B cell (primary cell): ENCODE data around the gene IL2. TPM values are rescaled to one million over a fixed set of nuclear protein-coding genes. Genes with fewer than 3 reads are reported as not detected.

ENCODE experiments used
- ATAC-seq: fragments of 200-7000 bp; cut with Tn5 transposase; one replicate; pipeline ENCODE4 v1.10.0; 2021; ENCODE audit warnings: low read depth, mild to moderate bottlenecking, moderate number of reproducible peaks, moderate library complexity
- CTCF ChIA-PET: fragments of 350-600 bp; sonication (Branson Sonifier 250); formaldehyde crosslinking; loops from one replicate; lab custom pipeline; 2021; ENCODE audit warnings: antibody characterized with exemption, inconsistent platforms; lab: Charles Lee
- POLR2A ChIA-PET: fragments of 350-600 bp; sonication (Branson Sonifier 250); formaldehyde crosslinking; loops from one replicate; lab custom pipeline; 2021; ENCODE audit warnings: antibody characterized with exemption; lab: Charles Lee
- DNase-seq: peaks from one replicate; pipeline ENCODE4 v3.0.0; 2013
- H2AFZ ChIP-seq: 2 replicates; pipeline ENCODE4 v1.6.1; 2012; ENCODE audit warnings: mild to moderate bottlenecking, low read depth, low read length; ENCODE audit not compliant: insufficient read depth, poor library complexity, severe bottlenecking
- H3K27ac ChIP-seq, 2 donors: 1 replicate in 1 of 2; 2 replicates in 1 of 2; pipeline ENCODE4 v1.5.1; 2012 to 2013; ENCODE audit warnings: low read length in 2 of 2, mild to moderate bottlenecking in 2 of 2, moderate library complexity in 1 of 2
- H3K27me3 ChIP-seq, 4 experiments: fragments of 200-600 bp in 1 of 4; sonication (generic) in 1 of 4; replicated peaks in 1 of 4; 1 replicate in 2 of 4; 2 replicates in 2 of 4; pipeline versions ENCODE4 v1.6.1 to v1.7.0; 2013 to 2016; ENCODE audit warnings: low read length in 3 of 4, mild to moderate bottlenecking in 2 of 4, mixed read lengths in 1 of 4, moderate library complexity in 1 of 4; ENCODE audit not compliant: insufficient read depth in 4 of 4, control insufficient read depth in 3 of 4; ENCODE audit errors: control extremely low read depth in 1 of 4
- H3K36me3 ChIP-seq, 2 experiments: replicated peaks in 1 of 2; 1 replicate in 1 of 2; 2 replicates in 1 of 2; pipeline versions ENCODE4 v1.6.1 to v1.7.1; 2013; ENCODE audit warnings: low read length in 1 of 2; ENCODE audit not compliant: insufficient read depth in 2 of 2, control insufficient read depth in 1 of 2; ENCODE audit errors: control extremely low read depth in 1 of 2, extremely low read depth in 1 of 2
- H3K4me1 ChIP-seq, 2 donors: fragments of 200-600 bp in 1 of 2; sonication (generic) in 1 of 2; 1 replicate in 1 of 2; 2 replicates in 1 of 2; pipeline versions ENCODE4 v1.5.1 to v1.6.1; 2013 to 2017; ENCODE audit warnings: low read length in 2 of 2; ENCODE audit not compliant: control insufficient read depth in 2 of 2, insufficient read depth in 2 of 2
- H3K4me2 ChIP-seq: replicated peaks from 2 replicates; pipeline ENCODE3; 2012; ENCODE audit warnings: mild to moderate bottlenecking, low read depth, low read length; ENCODE audit not compliant: poor library complexity, severe bottlenecking
- H3K4me3 ChIP-seq, 5 experiments: fragments of 200-600 bp in 1 of 5; sonication (generic) in 1 of 5; 1 replicate in 3 of 5; 2 replicates in 2 of 5; pipeline versions ENCODE4 v1.5.1 to v1.7.0; 2011 to 2016; ENCODE audit warnings: low read length in 4 of 5, mild to moderate bottlenecking in 4 of 5, low read depth in 2 of 5, control low read depth in 1 of 5, moderate library complexity in 1 of 5; ENCODE audit not compliant: insufficient read depth in 1 of 5; ENCODE audit errors: control extremely low read depth in 1 of 5, extremely low read depth in 1 of 5
- H3K79me2 ChIP-seq: fragments of 200-600 bp; sonication (generic); one replicate; pipeline ENCODE4 v1.6.0; 2016; ENCODE audit warnings: low read length; ENCODE audit not compliant: control insufficient read depth, insufficient read depth
- H3K9ac ChIP-seq: fragments of 200-600 bp; sonication (generic); 2 replicates; pipeline ENCODE4 v1.6.1; 2017; ENCODE audit warnings: mild to moderate bottlenecking, low read length, moderate library complexity
- H3K9me3 ChIP-seq, 3 donors: one replicate each; pipeline versions ENCODE4 v1.6.1 to v1.7.1; 2013; ENCODE audit warnings: low read length in 2 of 3; ENCODE audit not compliant: control insufficient read depth in 2 of 3, insufficient read depth in 1 of 3; ENCODE audit errors: control extremely low read depth in 1 of 3
- H4K20me1 ChIP-seq: 2 replicates; pipeline ENCODE4 v1.6.0; 2012; ENCODE audit warnings: mild to moderate bottlenecking, low read length; ENCODE audit not compliant: insufficient read depth, control insufficient read depth, poor library complexity, severe bottlenecking
- H3K27ac Mint-ChIP-seq: one replicate; pipeline ENCODE4 v1.8.0; 2021; ENCODE audit warnings: mixed read lengths
- H3K27me3 Mint-ChIP-seq: one replicate; pipeline ENCODE4 v1.8.0; 2021; ENCODE audit warnings: mixed read lengths
- H3K4me1 Mint-ChIP-seq: one replicate; pipeline ENCODE4 v1.8.0; 2021; ENCODE audit warnings: mixed read lengths
- H3K4me3 Mint-ChIP-seq: one replicate; pipeline ENCODE4 v1.8.0; 2021; ENCODE audit warnings: mixed read lengths
- H3K9me3 Mint-ChIP-seq: one replicate; pipeline ENCODE4 v1.8.0; 2022; ENCODE audit warnings: mixed read lengths; ENCODE audit not compliant: insufficient read depth
- EZH2 ChIP-seq: IDR thresholded peaks from 2 replicates; pipeline ENCODE4 v1.6.1; 2012; ENCODE audit warnings: borderline replicate concordance, low read depth, mild to moderate bottlenecking, moderate library complexity, low read length; ENCODE audit not compliant: insufficient read depth, poor library complexity, severe bottlenecking
- WGBS: methylation state at CpG from one replicate; pipeline ENCODE4 v1.1.5; 2013; ENCODE audit warnings: missing lambda C conversion rate; ENCODE audit not compliant: insufficient coverage; 5-methylcytosine and 5-hydroxymethylcytosine counted together
- intact Hi-C: fragments of 100-400 bp; cut with micrococcal nuclease; formaldehyde crosslinking; loops from one replicate; pipeline ENCODE4 v1.10.0; 2022
- polyA minus RNA-seq: library from RNA; depleted of rRNA, polyadenylated mRNA; stranded (reverse); fragments of >200 nt; gene quantifications from 2 replicates; pipeline ENCODE4 v1.2.3, GENCODE V29; 2012
- polyA plus RNA-seq: library from polyadenylated mRNA; depleted of rRNA; stranded (reverse); fragments of >200 nt; gene quantifications from 2 replicates; pipeline ENCODE4 v1.2.3, GENCODE V29; 2012
- total RNA-seq, 2 donors: library from RNA; stranded (reverse); fragments of 120-200 nt in 1 of 2; gene quantifications; 1 replicate in 1 of 2; 2 replicates in 1 of 2; pipeline versions ENCODE4 v1.2.3 to v1.2.4, GENCODE V29; 2013 to 2022
- TF ChIP-seq, protein P1 (sequence below): fragments of 200-600 bp; IDR thresholded peaks from one replicate; pipeline ENCODE4 v1.8.0; 2022; ENCODE audit warnings: antibody characterized with exemption, mild to moderate bottlenecking

Gene IL2
- total RNA-seq (not detected in 2 replicates), polyA plus RNA-seq (not detected in 2 replicates), polyA minus RNA-seq (not detected in 2 replicates)
- not detected for total RNA-seq (2013)

DNA sequence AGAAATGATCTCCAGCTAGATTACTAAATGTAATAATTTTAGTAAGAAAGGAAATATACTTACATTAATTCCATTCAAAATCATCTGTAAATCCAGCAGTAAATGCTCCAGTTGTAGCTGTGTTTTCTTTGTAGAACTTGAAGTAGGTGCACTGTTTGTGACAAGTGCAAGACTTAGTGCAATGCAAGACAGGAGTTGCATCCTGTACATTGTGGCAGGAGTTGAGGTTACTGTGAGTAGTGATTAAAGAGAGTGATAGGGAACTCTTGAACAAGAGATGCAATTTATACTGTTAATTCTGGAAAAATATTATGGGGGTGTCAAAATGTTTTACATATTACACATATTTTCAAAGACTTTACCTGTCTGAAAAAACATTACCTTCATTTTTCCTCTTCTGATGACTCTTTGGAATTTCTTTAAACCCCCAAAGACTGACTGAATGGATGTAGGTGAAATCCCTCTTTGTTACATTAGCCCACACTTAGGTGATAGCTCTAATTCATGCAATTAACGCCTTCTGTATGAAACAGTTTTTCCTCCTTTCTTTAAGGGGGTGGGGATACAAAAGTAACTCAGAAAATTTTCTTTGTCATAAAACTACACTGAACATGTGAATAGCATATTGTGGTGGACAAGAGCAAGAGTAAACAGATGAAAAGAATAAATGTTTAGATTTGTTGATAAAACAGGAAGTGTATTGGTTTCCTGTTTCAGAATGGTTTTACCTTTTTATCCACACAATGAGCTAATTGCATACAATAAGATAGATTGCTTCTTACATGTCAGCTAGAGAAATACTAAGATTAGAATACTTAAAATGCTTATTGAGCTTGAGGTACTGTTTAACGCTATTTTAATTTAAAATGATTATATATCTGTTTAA is at the start of gene IL2:
TSS of gene IL2 (minus strand) at position 495 of the 886 bp plus-strand sequence. CDS start at position 210, 285 bp downstream.
- ATAC-seq (no peak), DNase-seq (no peak)
- no CpG with 5 or more reads among the region's 2 CpGs for WGBS
- H3K27me3 ChIP-seq: no peaks in the 10 kb centered on the region
- peaks cover 27% of the 10 kb centered on the region for H3K4me1 Mint-ChIP-seq
- H3K4me3 Mint-ChIP-seq: no peak within 1 kb of the TSS
- H3K9ac ChIP-seq: no peak within 1 kb of the TSS
- no peaks in the 10 kb centered on the region for H3K27me3 Mint-ChIP-seq
- no peaks in the 10 kb centered on the region for H3K79me2 ChIP-seq
- no peaks in the 10 kb centered on the region for H3K9me3 ChIP-seq
- H3K36me3 ChIP-seq: no peaks in the 10 kb centered on the region
- H4K20me1 ChIP-seq: no peaks in the 10 kb centered on the region
- no peak within 1 kb of the TSS for H3K4me2 ChIP-seq
- CTCF ChIA-PET: no interaction called here
- H3K4me3 ChIP-seq: no peak within 1 kb of the TSS
- H3K9me3 Mint-ChIP-seq: no peaks in the 10 kb centered on the region
- H3K4me1 ChIP-seq: peaks cover 0 to 6% of the 10 kb centered on the region in 2 donors
- no peak within 1 kb of the TSS for H2AFZ ChIP-seq
- TF ChIP-seq, protein P1, sequence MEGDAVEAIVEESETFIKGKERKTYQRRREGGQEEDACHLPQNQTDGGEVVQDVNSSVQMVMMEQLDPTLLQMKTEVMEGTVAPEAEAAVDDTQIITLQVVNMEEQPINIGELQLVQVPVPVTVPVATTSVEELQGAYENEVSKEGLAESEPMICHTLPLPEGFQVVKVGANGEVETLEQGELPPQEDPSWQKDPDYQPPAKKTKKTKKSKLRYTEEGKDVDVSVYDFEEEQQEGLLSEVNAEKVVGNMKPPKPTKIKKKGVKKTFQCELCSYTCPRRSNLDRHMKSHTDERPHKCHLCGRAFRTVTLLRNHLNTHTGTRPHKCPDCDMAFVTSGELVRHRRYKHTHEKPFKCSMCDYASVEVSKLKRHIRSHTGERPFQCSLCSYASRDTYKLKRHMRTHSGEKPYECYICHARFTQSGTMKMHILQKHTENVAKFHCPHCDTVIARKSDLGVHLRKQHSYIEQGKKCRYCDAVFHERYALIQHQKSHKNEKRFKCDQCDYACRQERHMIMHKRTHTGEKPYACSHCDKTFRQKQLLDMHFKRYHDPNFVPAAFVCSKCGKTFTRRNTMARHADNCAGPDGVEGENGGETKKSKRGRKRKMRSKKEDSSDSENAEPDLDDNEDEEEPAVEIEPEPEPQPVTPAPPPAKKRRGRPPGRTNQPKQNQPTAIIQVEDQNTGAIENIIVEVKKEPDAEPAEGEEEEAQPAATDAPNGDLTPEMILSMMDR: no peak
- no peak for TF ChIP-seq EZH2
- intact Hi-C loops: no loop called here
- no peak within 1 kb of the TSS for H3K27ac ChIP-seq
- H3K27ac Mint-ChIP-seq: no peak within 1 kb of the TSS
- POLR2A ChIA-PET: no interaction called here

DNA sequence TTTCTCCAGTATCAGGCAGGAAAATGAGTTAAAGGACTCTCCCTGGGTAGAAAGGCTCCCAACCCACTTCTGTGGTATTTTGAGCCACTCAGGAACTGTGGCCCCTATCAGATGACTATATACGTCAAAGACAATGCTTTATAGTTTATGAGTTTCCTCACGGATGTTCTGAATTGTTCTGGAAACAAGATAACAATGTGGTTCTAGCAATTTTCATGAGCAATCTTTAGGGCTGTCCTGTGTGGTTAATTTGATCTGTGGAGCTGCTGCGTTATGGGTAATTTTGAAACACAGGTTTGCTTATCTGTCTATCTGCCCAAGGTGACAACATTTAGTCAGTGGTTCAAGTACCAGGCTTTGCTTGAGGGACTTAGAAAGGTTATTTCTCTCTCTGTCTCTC is 46.7 kb upstream of the IL2 start:
- H3K4me3 Mint-ChIP-seq: no peak overlapping the region
- DNase-seq (no peak), ATAC-seq (no peak)
- no peaks in the 10 kb centered on the region for H3K4me1 ChIP-seq
- H3K36me3 ChIP-seq: no peaks in the 10 kb centered on the region
- no peak overlapping the region for H3K4me3 ChIP-seq
- WGBS: 0% methylated on average over 2 of the region's 3 CpGs
- no peaks in the 10 kb centered on the region for H3K27me3 Mint-ChIP-seq
- intact Hi-C loops: no loop called here
- H3K9me3 Mint-ChIP-seq: no peaks in the 10 kb centered on the region
- no peaks in the 10 kb centered on the region for H4K20me1 ChIP-seq
- H3K9me3 ChIP-seq: no peaks in the 10 kb centered on the region
- POLR2A ChIA-PET: no interaction called here
- CTCF ChIA-PET: no interaction called here
- H3K27me3 ChIP-seq: no peaks in the 10 kb centered on the region
- H3K27ac Mint-ChIP-seq: no peak overlapping the region
- H3K27ac ChIP-seq: no peak overlapping the region
- H3K4me2 ChIP-seq: no peak overlapping the region
- H3K9ac ChIP-seq: no peak overlapping the region
- H3K4me1 Mint-ChIP-seq: no peaks in the 10 kb centered on the region
- no peaks in the 10 kb centered on the region for H3K79me2 ChIP-seq
- TF ChIP-seq EZH2: no peak
- TF ChIP-seq, protein P1: no peak
- H2AFZ ChIP-seq: no peak overlapping the region
